GM18951 (cell line): ENCODE measurements around the gene USP46.

Experiments
- POLR2A ChIP-seq: IDR thresholded peaks from 4 replicates; pipeline ENCODE4 v1.6.1; 2011; ENCODE audit warnings: mild to moderate bottlenecking; ENCODE audit not compliant: insufficient read length, insufficient read depth; ENCODE audit errors: extremely low read depth
- in situ Hi-C: fragments of 300-500 bp; cut with MboI; formaldehyde crosslinking; loops from one replicate; pipeline ENCODE4 v1.12.0; 2022; ENCODE audit warnings: low sequenced_read_pairs, mixed read lengths, inconsistent platforms; ENCODE audit not compliant: unreplicated experiment

Gene USP46

GRCh38 chr4:52572936-52573485, 86.1 kb downstream of the USP46 start:
- no peak for TF ChIP-seq POLR2A
- in situ Hi-C loops: no loop called here

DNA sequence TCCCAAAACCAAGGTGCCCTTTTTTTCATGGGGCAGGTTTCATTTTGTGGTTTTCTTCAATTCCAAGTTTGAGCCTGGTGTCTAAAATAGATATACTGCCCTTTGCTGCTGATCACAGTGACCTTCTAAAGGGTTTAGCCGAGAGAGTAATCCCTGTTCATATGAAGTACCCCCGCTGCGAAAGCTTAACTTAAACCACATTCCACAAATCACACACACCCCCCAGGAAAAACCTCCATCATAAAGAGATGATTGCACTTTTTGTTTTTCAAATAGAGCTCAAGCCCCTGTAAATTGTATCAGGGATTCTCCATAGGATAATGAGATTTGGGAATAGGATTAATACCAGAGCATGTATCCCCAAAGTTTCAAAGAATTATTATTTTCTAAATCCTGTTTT, 90.8 kb downstream of the USP46 start:
- TF ChIP-seq POLR2A: no peak

GRCh38 chr4:52566136-52567031, 92.7 kb downstream of the USP46 start:
- in situ Hi-C loops: no loop called here
- no peak for TF ChIP-seq POLR2A

More for the DNA sequence above, 90.8 kb downstream of the USP46 start:
- in situ Hi-C loops: no loop called here

DNA sequence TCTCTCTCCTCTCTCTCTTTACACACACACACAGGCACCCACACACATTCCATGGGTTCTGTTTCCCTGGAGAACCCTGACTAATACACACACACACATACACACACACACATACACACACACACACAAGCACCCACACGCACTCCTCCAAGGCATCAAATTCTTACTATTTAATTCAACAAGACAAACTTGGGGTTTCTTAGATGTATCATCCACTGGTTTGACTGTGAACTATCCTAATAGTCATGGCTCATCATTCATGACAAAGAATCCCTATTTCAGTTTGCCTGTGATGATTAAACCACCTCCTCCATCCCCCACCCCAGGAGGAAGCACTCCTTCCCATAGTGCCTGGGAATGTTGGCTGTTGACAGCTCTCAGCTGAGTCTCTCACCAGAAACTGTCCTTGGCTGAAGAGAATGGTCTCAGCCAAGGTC, 98.2 kb downstream of the USP46 start:
- in situ Hi-C loops: no loop called here
- no peak for TF ChIP-seq POLR2A

- no peak for TF ChIP-seq POLR2A
- in situ Hi-C loops: no loop called here
These were observed 103.8 kb downstream of the USP46 start for GRCh38 chr4:52555356-52555716.

GRCh38 chr4:52554612-52555355, 104.3 kb downstream of the USP46 start:
- no peak for TF ChIP-seq POLR2A
- in situ Hi-C loops: no loop called here

DNA sequence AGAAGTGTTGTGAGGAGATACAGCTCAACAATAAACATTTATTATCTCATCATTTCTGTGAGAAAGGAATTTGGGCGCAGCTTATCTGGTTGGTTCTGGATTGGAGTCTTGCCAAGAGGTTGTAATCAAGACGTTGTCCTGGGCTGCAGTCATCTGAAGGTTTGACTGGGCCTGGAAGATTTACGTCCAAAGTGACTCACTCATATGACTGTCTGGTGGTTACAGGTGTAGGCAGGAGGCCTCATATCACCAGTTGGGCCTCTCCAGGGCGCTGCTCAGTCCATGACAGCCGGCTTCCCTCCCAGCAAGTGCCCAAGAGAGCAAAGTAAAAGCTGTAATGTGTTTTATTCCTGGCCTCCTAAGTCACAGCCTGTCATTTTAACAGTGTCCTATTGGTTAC, 106.3 kb downstream of the USP46 start:
- no peak for TF ChIP-seq POLR2A
- in situ Hi-C loops: no loop called here

- in situ Hi-C loops: no loop called here
These were observed 107.6 kb downstream of the USP46 start for GRCh38 chr4:52551487-52551886.

DNA sequence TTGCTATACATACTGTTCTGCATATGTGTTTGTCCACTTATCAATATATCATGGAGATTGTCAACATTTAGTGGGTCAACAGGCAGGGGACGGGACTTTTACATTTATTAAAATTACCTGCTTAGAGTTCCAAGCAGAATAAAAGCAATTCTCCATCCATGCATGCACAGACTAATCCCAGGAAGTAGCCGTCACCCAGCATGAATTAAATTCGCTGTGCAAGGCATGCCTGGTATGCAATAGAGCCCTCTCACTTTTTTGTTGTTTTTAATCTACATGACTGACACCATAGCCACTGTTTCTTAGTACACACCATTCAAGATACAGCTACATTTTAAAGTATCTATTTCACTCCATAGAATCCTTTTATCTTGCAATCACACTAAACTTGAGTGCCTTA, 108.9 kb downstream of the USP46 start:
- no peak for TF ChIP-seq POLR2A
- in situ Hi-C loops: no loop called here

More at GRCh38 chr4:52551487-52551886, 107.6 kb downstream of the USP46 start:
- no peak for TF ChIP-seq POLR2A

- in situ Hi-C loops: loop anchor here (10.0 kb wide), 1 partner anchor 436 kb away; no protein-coding TSS in a partner anchor
These were observed 110.1 kb downstream of the USP46 start for GRCh38 chr4:52548818-52549570.

GRCh38 chr4:52546449-52546848, 112.7 kb downstream of the USP46 start:
- TF ChIP-seq POLR2A: no peak

More at GRCh38 chr4:52548818-52549570, 110.1 kb downstream of the USP46 start:
- TF ChIP-seq POLR2A: no peak

More at GRCh38 chr4:52546449-52546848, 112.7 kb downstream of the USP46 start:
- in situ Hi-C loops: loop anchor here (10.0 kb wide), 1 partner anchor 438 kb away; no protein-coding TSS in a partner anchor
